Endothelial cell (in vitro differentiated cells): ENCODE measurements around the gene CIB4. TPM values are rescaled to one million over a fixed set of nuclear protein-coding genes. Genes with fewer than 3 reads are reported as not detected.

Experiments
- DNase-seq: peaks from one replicate; pipeline ENCODE4 v3.0.0; 2021; ENCODE audit warnings: low spot score
- H3K27ac Mint-ChIP-seq: one replicate; pipeline ENCODE4 v1.8.0; 2021; ENCODE audit warnings: mixed read lengths, inconsistent platforms; ENCODE audit not compliant: unreplicated experiment
- H3K27me3 Mint-ChIP-seq: one replicate; pipeline ENCODE4 v1.8.0; 2021; ENCODE audit warnings: mild to moderate bottlenecking, moderate library complexity, mixed read lengths, inconsistent platforms; ENCODE audit not compliant: unreplicated experiment
- H3K36me3 Mint-ChIP-seq: one replicate; pipeline ENCODE4 v1.8.0; 2021; ENCODE audit warnings: mild to moderate bottlenecking, low read depth, mixed read lengths, inconsistent platforms; ENCODE audit not compliant: unreplicated experiment
- H3K4me1 Mint-ChIP-seq: one replicate; pipeline ENCODE4 v1.8.0; 2021; ENCODE audit warnings: mild to moderate bottlenecking, mixed read lengths, inconsistent platforms; ENCODE audit not compliant: unreplicated experiment
- H3K4me3 Mint-ChIP-seq: one replicate; pipeline ENCODE4 v1.8.0; 2021; ENCODE audit warnings: mild to moderate bottlenecking, mixed read lengths, inconsistent platforms; ENCODE audit not compliant: unreplicated experiment
- H3K9me3 Mint-ChIP-seq: one replicate; pipeline ENCODE4 v1.8.0; 2021; ENCODE audit warnings: mixed read lengths, inconsistent platforms; ENCODE audit not compliant: unreplicated experiment
- total RNA-seq: library from RNA; stranded (reverse); fragmentation: NEBNext Ultra II Directional; extraction: Animal tissue kit (Norgen Biotek cat#: 25700); gene quantifications from one replicate; pipeline ENCODE4 v1.2.1, GENCODE V29; 2021; ENCODE audit not compliant: unreplicated experiment
- TF ChIP-seq, protein P1 (sequence below): fragments of 200-600 bp; sonication (generic); IDR thresholded peaks from one replicate; pipeline ENCODE4 v1.5.0; 2021; ENCODE audit warnings: antibody characterized with exemption; ENCODE audit not compliant: unreplicated experiment

CIB4 gene
- total RNA-seq, 1 donor from 2014 or later = not detected

DNA sequence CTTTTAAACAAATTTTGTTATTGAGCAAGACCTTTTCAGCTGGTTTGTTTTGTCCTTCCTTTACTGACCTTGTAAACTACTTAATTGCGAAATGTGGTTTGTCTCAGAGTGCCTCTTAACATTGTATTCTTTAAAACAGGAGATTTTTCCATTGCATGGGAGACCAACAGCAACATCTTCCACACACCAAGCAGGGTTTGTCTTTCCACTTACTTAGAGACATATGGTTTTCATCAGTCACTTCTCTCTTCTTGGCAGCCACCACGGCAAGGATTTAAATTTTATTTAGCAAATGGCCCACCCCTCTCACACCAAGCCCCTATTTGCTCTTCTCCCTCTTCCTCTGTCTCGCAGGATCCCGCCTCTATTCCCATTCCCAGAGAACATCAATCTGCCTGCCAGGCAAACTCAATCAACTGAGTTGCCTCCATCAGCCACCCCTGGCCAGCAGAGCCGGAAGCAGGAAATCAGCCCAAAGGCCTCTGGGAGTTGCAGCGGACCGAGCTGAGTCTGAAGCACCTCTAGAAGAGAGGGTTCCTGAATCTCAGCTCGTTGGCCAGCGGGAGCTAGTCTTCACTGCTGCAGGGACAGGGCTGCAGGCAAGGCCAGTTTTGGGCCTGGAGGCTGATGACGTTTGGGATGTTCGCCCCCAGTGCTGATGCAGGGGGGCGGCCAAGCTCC is 11.3 kb upstream of the CIB4 start:
- H3K27ac Mint-ChIP-seq = no peak overlapping the region
- peaks cover 5% of the 10 kb centered on the region for H3K4me1 Mint-ChIP-seq

GRCh38 chr2:26651799-26652198 is 10.6 kb upstream of the CIB4 start:
- TF ChIP-seq, protein P1, sequence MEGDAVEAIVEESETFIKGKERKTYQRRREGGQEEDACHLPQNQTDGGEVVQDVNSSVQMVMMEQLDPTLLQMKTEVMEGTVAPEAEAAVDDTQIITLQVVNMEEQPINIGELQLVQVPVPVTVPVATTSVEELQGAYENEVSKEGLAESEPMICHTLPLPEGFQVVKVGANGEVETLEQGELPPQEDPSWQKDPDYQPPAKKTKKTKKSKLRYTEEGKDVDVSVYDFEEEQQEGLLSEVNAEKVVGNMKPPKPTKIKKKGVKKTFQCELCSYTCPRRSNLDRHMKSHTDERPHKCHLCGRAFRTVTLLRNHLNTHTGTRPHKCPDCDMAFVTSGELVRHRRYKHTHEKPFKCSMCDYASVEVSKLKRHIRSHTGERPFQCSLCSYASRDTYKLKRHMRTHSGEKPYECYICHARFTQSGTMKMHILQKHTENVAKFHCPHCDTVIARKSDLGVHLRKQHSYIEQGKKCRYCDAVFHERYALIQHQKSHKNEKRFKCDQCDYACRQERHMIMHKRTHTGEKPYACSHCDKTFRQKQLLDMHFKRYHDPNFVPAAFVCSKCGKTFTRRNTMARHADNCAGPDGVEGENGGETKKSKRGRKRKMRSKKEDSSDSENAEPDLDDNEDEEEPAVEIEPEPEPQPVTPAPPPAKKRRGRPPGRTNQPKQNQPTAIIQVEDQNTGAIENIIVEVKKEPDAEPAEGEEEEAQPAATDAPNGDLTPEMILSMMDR = no peak
- DNase-seq = no peak
- Mint-ChIP-seq H3K4me1 (peaks cover 5% of the 10 kb centered on the region), H3K27ac (no peak overlapping the region), H3K27me3 (peaks cover 3% of the 10 kb centered on the region), H3K4me3 (no peak overlapping the region), H3K36me3 (peaks cover 4% of the 10 kb centered on the region), H3K9me3 (no peaks in the 10 kb centered on the region)

More for the DNA sequence above, 11.3 kb upstream of the CIB4 start:
- Mint-ChIP-seq H3K27me3 (peaks cover 3% of the 10 kb centered on the region), H3K36me3 (peaks cover 4% of the 10 kb centered on the region), H3K9me3 (no peaks in the 10 kb centered on the region), H3K4me3 (no peak overlapping the region)
- DNase-seq = no peak
- TF ChIP-seq, protein P1 = no peak

DNA sequence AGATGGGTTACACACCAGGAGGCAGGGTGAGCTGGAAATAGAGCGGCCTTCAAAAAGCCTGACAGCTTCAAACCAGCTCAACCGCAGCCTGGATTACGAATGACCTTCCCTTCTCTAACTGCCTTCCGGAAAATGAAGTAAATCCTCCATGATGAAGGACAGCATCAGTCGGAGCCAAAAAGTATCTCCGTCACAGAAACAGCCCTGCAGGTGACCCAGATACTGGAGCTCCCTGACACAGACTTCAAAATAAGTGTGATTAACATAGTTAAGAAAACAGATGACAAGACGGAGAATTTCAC is 10.3 kb upstream of the CIB4 start:
- TF ChIP-seq, protein P1 = no peak
- Mint-ChIP-seq H3K4me3 (no peak overlapping the region), H3K27ac (no peak overlapping the region), H3K36me3 (peaks cover 4% of the 10 kb centered on the region), H3K4me1 (peaks cover 5% of the 10 kb centered on the region), H3K27me3 (peaks cover 3% of the 10 kb centered on the region), H3K9me3 (no peaks in the 10 kb centered on the region)
- no peak for DNase-seq

GRCh38 chr2:26650713-26651469 is 9.7 kb upstream of the CIB4 start:
- Mint-ChIP-seq H3K4me1 (peaks cover 5% of the 10 kb centered on the region), H3K4me3 (no peak overlapping the region), H3K27me3 (peaks cover 3% of the 10 kb centered on the region), H3K27ac (no peak overlapping the region), H3K9me3 (no peaks in the 10 kb centered on the region), H3K36me3 (peaks cover 4% of the 10 kb centered on the region)
- DNase-seq = no peak
- TF ChIP-seq, protein P1 = no peak
